K562 (cell line): ENCODE measurements around the gene RBM20. TPM values are rescaled to one million over a fixed set of nuclear protein-coding genes. Genes with fewer than 3 reads are reported as not detected.

Experiments
- ATF1 ChIP-seq, 2 experiments: fragments of 450-650 bp in 1 of 2; IDR thresholded peaks; 2 replicates each; pipeline ENCODE4 v1.6.1; 2016; ENCODE audit warnings: missing compliant biosample characterization in 1 of 2, missing genetic modification characterization in 1 of 2
- CC2D1A ChIP-seq: fragments of 450-650 bp; IDR thresholded peaks from 2 replicates; pipeline ENCODE4 v1.6.1; 2017; ENCODE audit warnings: mild to moderate bottlenecking
- DACH1 ChIP-seq: fragments of 450-650 bp; IDR thresholded peaks from 2 replicates; pipeline ENCODE4 v1.6.1; 2018; ENCODE audit not compliant: partially characterized antibody
- MCM7 ChIP-seq, 2 experiments: fragments of 450-650 bp; IDR thresholded peaks; 2 replicates each; pipeline ENCODE4 v1.6.1; 2016 to 2018
- RBFOX2 ChIP-seq: fragments of 200-400 bp; formaldehyde crosslinking; IDR thresholded peaks from 2 replicates; pipeline ENCODE4 v1.6.1; 2017; ENCODE audit warnings: low read depth, mild to moderate bottlenecking, low read length, moderate library complexity
- ZNF766 ChIP-seq: fragments of 200-800 bp; sonication (Bioruptor generic); conservative IDR thresholded peaks from 2 replicates; pipeline ENCODE4 v1.6.1; 2016; ENCODE audit warnings: missing genetic modification characterization, missing compliant biosample characterization
- polyA plus RNA-seq, 8 experiments: library from polyadenylated mRNA; depleted of rRNA in 4 of 8; stranded (reverse) in 5 of 8; unstranded in 3 of 8; fragments of >200 nt; fragmentation: Nextera tagmentation in 2 of 8; fragmentation: Illumina TruSeq in 1 of 8; extraction: Ambion mirVana in 2 of 8; extraction: Trizol in 1 of 8; gene quantifications; 2 replicates each; pipeline versions ENCODE4 v1.2.1 to v1.2.3, GENCODE V29; 2011 to 2014; ENCODE audit warnings: inconsistent platforms in 1 of 8, missing spikeins in 1 of 8
- total RNA-seq, 7 experiments: library from RNA; depleted of rRNA in 6 of 7; stranded (reverse); fragments of >200 nt in 6 of 7; fragmentation: Illumina TruSeq in 2 of 7; extraction: Trizol in 2 of 7; gene quantifications; 2 replicates each; pipeline versions ENCODE4 v1.2.1 to v1.2.3, GENCODE V29; 2011 to 2021; ENCODE audit warnings: low replicate concordance in 1 of 7
- TF ChIP-seq, protein P1 (sequence below): fragments of 450-650 bp; conservative IDR thresholded peaks from 2 replicates; pipeline ENCODE4 v1.6.1; 2016; ENCODE audit warnings: missing genetic modification characterization, low read depth, mild to moderate bottlenecking, missing compliant biosample characterization, moderate library complexity
- TF ChIP-seq, protein P2 (sequence below), 3 experiments: IDR thresholded peaks in 2 of 3; conservative IDR thresholded peaks in 1 of 3; 2 replicates each; pipeline ENCODE4 v1.5.1; 2011 to 2012; ENCODE audit warnings: low read length in 3 of 3, mild to moderate bottlenecking in 3 of 3, control low read depth in 2 of 3, improper control_type of control experiment in 1 of 3, inconsistent platforms in 1 of 3, low read depth in 1 of 3, mixed read lengths in 1 of 3, moderate library complexity in 1 of 3; ENCODE audit not compliant: insufficient read depth in 2 of 3
- TF ChIP-seq, protein P3 (sequence below): fragments of 250-450 bp; sonication (Bioruptor Pico); IDR thresholded peaks from 2 replicates; pipeline ENCODE4 v1.5.0; 2022; ENCODE audit warnings: mild to moderate bottlenecking
- TF ChIP-seq, protein P4 (sequence below), 2 experiments: IDR thresholded peaks; 2 replicates each; pipeline ENCODE4 v1.6.1; 2012; ENCODE audit warnings: improper control_type of control experiment in 2 of 2, low read depth in 2 of 2, low read length in 2 of 2, borderline replicate concordance in 1 of 2
- TF ChIP-seq, protein P5 (sequence below), 2 experiments: fragments of 150-350 bp in 1 of 2; IDR thresholded peaks; 2 replicates each; pipeline ENCODE4 v1.6.1; 2012 to 2016; ENCODE audit warnings: low read depth in 2 of 2, low read length in 2 of 2, mild to moderate bottlenecking in 1 of 2, moderate library complexity in 1 of 2
- TF ChIP-seq, protein P6 (sequence below): fragments of 450-650 bp; IDR thresholded peaks from 2 replicates; pipeline ENCODE4 v1.6.1; 2016; ENCODE audit warnings: borderline replicate concordance

Gene RBM20
- total and polyA plus RNA-seq, 9 of the 15 experiments (the other 6 are each of a cell fraction or from before 2014, with no cell fraction given): 0.63 to 5.7 (median 3.2) TPM

DNA sequence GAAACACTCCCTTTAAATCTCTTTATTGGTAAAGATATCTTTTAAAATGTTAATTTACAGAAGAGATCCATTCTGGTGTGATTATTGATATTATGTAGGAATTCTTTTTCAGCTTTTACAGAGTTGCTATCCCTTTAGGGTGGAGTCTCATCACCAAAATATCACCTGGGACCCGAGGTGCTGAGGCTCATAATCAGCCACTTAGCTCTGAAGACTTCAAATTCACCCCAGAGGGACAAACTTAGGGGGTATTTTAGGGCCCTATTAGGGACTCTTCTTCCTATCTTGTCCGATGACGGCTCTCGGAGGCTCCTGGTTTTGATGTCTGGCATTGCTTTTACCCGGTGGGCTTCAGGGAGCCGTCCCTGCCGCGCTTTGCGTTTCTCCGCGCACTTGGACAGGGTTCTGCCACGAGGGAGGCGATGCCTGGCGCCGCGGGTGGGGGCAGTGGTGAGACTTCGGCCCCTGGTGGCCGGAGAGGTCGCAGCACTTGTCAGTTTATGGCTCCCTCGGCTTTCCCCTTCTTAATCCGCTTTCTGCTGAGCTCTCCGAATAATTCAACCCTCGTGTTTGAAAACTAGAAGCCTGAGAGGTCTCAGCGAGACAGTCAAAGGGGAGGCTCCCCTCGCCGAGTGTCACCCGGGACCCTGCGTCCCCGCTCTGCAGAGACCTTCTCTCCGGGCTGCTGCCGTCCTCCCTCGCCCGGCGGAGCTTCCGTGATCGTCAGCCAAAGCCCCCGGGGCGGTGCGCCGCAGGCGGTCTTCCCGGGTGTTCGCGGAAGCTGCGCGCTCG lies 27.8 kb downstream of the RBM20 start (continued):
- TF ChIP-seq, protein P1, sequence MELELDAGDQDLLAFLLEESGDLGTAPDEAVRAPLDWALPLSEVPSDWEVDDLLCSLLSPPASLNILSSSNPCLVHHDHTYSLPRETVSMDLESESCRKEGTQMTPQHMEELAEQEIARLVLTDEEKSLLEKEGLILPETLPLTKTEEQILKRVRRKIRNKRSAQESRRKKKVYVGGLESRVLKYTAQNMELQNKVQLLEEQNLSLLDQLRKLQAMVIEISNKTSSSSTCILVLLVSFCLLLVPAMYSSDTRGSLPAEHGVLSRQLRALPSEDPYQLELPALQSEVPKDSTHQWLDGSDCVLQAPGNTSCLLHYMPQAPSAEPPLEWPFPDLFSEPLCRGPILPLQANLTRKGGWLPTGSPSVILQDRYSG (tag): no peak
- TF ChIP-seq, protein P2, sequence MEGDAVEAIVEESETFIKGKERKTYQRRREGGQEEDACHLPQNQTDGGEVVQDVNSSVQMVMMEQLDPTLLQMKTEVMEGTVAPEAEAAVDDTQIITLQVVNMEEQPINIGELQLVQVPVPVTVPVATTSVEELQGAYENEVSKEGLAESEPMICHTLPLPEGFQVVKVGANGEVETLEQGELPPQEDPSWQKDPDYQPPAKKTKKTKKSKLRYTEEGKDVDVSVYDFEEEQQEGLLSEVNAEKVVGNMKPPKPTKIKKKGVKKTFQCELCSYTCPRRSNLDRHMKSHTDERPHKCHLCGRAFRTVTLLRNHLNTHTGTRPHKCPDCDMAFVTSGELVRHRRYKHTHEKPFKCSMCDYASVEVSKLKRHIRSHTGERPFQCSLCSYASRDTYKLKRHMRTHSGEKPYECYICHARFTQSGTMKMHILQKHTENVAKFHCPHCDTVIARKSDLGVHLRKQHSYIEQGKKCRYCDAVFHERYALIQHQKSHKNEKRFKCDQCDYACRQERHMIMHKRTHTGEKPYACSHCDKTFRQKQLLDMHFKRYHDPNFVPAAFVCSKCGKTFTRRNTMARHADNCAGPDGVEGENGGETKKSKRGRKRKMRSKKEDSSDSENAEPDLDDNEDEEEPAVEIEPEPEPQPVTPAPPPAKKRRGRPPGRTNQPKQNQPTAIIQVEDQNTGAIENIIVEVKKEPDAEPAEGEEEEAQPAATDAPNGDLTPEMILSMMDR (IDR thresholded peaks at IDR 0.05 in 2 of 3, conservative IDR thresholded peaks at IDR 0.05 in 1 of 3; ENCODE audit: insufficient read depth in 2 of 3, low read depth in 1 of 3, low read length in 3 of 3): peak; percentile 96 to 99 (median 99)
- TF ChIP-seq RBFOX2 (peak; percentile 81), MCM7 (IDR thresholded peaks at IDR 0.05) (no peak), CC2D1A (peak; percentile 61; the same call in 1 of the 2 replicates), ATF1 (CRISPR knock-in tag; IDR thresholded peaks at IDR 0.05) (no peak), ATF1 (tag; IDR thresholded peaks at IDR 0.05) (peak; percentile 68), DACH1 (no peak), ZNF766 (CRISPR knock-in tag) (no peak)
- TF ChIP-seq, protein P3, sequence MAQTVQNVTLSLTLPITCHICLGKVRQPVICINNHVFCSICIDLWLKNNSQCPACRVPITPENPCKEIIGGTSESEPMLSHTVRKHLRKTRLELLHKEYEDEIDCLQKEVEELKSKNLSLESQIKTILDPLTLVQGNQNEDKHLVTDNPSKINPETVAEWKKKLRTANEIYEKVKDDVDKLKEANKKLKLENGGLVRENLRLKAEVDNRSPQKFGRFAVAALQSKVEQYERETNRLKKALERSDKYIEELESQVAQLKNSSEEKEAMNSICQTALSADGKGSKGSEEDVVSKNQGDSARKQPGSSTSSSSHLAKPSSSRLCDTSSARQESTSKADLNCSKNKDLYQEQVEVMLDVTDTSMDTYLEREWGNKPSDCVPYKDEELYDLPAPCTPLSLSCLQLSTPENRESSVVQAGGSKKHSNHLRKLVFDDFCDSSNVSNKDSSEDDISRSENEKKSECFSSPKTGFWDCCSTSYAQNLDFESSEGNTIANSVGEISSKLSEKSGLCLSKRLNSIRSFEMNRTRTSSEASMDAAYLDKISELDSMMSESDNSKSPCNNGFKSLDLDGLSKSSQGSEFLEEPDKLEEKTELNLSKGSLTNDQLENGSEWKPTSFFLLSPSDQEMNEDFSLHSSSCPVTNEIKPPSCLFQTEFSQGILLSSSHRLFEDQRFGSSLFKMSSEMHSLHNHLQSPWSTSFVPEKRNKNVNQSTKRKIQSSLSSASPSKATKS (CRISPR knock-in tag): no peak
- TF ChIP-seq, protein P4, sequence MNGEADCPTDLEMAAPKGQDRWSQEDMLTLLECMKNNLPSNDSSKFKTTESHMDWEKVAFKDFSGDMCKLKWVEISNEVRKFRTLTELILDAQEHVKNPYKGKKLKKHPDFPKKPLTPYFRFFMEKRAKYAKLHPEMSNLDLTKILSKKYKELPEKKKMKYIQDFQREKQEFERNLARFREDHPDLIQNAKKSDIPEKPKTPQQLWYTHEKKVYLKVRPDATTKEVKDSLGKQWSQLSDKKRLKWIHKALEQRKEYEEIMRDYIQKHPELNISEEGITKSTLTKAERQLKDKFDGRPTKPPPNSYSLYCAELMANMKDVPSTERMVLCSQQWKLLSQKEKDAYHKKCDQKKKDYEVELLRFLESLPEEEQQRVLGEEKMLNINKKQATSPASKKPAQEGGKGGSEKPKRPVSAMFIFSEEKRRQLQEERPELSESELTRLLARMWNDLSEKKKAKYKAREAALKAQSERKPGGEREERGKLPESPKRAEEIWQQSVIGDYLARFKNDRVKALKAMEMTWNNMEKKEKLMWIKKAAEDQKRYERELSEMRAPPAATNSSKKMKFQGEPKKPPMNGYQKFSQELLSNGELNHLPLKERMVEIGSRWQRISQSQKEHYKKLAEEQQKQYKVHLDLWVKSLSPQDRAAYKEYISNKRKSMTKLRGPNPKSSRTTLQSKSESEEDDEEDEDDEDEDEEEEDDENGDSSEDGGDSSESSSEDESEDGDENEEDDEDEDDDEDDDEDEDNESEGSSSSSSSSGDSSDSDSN (IDR thresholded peaks at IDR 0.05; ENCODE audit: borderline replicate concordance in 1 of 2, low read depth in 2 of 2, low read length in 2 of 2): peak; percentile 93 to 97; a peak in 3 of 4 replicates
- TF ChIP-seq, protein P5, sequence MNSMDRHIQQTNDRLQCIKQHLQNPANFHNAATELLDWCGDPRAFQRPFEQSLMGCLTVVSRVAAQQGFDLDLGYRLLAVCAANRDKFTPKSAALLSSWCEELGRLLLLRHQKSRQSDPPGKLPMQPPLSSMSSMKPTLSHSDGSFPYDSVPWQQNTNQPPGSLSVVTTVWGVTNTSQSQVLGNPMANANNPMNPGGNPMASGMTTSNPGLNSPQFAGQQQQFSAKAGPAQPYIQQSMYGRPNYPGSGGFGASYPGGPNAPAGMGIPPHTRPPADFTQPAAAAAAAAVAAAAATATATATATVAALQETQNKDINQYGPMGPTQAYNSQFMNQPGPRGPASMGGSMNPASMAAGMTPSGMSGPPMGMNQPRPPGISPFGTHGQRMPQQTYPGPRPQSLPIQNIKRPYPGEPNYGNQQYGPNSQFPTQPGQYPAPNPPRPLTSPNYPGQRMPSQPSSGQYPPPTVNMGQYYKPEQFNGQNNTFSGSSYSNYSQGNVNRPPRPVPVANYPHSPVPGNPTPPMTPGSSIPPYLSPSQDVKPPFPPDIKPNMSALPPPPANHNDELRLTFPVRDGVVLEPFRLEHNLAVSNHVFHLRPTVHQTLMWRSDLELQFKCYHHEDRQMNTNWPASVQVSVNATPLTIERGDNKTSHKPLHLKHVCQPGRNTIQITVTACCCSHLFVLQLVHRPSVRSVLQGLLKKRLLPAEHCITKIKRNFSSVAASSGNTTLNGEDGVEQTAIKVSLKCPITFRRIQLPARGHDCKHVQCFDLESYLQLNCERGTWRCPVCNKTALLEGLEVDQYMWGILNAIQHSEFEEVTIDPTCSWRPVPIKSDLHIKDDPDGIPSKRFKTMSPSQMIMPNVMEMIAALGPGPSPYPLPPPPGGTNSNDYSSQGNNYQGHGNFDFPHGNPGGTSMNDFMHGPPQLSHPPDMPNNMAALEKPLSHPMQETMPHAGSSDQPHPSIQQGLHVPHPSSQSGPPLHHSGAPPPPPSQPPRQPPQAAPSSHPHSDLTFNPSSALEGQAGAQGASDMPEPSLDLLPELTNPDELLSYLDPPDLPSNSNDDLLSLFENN (IDR thresholded peaks at IDR 0.05; ENCODE audit: low read depth in 2 of 2, low read length in 2 of 2): no peak
- TF ChIP-seq, protein P6, sequence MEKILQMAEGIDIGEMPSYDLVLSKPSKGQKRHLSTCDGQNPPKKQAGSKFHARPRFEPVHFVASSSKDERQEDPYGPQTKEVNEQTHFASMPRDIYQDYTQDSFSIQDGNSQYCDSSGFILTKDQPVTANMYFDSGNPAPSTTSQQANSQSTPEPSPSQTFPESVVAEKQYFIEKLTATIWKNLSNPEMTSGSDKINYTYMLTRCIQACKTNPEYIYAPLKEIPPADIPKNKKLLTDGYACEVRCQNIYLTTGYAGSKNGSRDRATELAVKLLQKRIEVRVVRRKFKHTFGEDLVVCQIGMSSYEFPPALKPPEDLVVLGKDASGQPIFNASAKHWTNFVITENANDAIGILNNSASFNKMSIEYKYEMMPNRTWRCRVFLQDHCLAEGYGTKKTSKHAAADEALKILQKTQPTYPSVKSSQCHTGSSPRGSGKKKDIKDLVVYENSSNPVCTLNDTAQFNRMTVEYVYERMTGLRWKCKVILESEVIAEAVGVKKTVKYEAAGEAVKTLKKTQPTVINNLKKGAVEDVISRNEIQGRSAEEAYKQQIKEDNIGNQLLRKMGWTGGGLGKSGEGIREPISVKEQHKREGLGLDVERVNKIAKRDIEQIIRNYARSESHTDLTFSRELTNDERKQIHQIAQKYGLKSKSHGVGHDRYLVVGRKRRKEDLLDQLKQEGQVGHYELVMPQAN: 0 out of 2 replicates have a peak, but pooled peaks have one; percentile 11
